GM18909 (cell line): ENCODE results near the gene ADRM1.

Experiments
- ATAC-seq: cut with Tn5 transposase; IDR thresholded peaks from one replicate; pipeline ENCODE4 v1.9.1; 2021; ENCODE audit warnings: mild to moderate bottlenecking; ENCODE audit not compliant: unreplicated experiment, poor library complexity

Gene ADRM1

GRCh38 chr20:62302341-62303061, at the start of gene ADRM1:
ADRM1 (plus strand) TSS chr20:62302997; CDS start chr20:62303569, 572 bp downstream.
- ATAC-seq: peak; percentile 83

GRCh38 chr20:62253398-62253797, 49.4 kb upstream of the ADRM1 start:
- ATAC-seq: no peak

GRCh38 chr20:62254021-62254724, 48.6 kb upstream of the ADRM1 start:
- ATAC-seq: no peak

GRCh38 chr20:62255976-62256375, 46.8 kb upstream of the ADRM1 start:
- no peak for ATAC-seq

- no peak for ATAC-seq
Observed at GRCh38 chr20:62258499-62259293, 44.1 kb upstream of the ADRM1 start.

GRCh38 chr20:62259294-62259565, 43.6 kb upstream of the ADRM1 start:
- no peak for ATAC-seq

GRCh38 chr20:62262064-62262463, 40.7 kb upstream of the ADRM1 start:
- no peak for ATAC-seq

- no peak for ATAC-seq
Observed at GRCh38 chr20:62263396-62263795, 39.4 kb upstream of the ADRM1 start.

GRCh38 chr20:62265365-62265764, 37.4 kb upstream of the ADRM1 start:
- ATAC-seq: no peak

- ATAC-seq: no peak
Observed at GRCh38 chr20:62266340-62266739, 36.5 kb upstream of the ADRM1 start.

- no peak for ATAC-seq
Observed at GRCh38 chr20:62266851-62267250, 35.9 kb upstream of the ADRM1 start.

GRCh38 chr20:62267543-62267942, 35.3 kb upstream of the ADRM1 start:
- ATAC-seq: no peak

GRCh38 chr20:62268228-62268900, 34.4 kb upstream of the ADRM1 start:
- ATAC-seq: no peak

- no peak for ATAC-seq
Observed at GRCh38 chr20:62269378-62269777, 33.4 kb upstream of the ADRM1 start.

- no peak for ATAC-seq
Observed at GRCh38 chr20:62269871-62270270, 32.9 kb upstream of the ADRM1 start.

GRCh38 chr20:62272200-62272599, 30.6 kb upstream of the ADRM1 start:
- ATAC-seq: no peak

GRCh38 chr20:62273416-62273815, 29.4 kb upstream of the ADRM1 start:
- ATAC-seq: no peak

- ATAC-seq: no peak
Observed at GRCh38 chr20:62274332-62274950, 28.4 kb upstream of the ADRM1 start.

GRCh38 chr20:62275219-62275618, 27.6 kb upstream of the ADRM1 start:
- ATAC-seq: no peak

GRCh38 chr20:62276439-62276838, 26.4 kb upstream of the ADRM1 start:
- no peak for ATAC-seq
